Mesenchymal stem cell (in vitro differentiated cells and primary cell): ENCODE results near the gene KLF16.

Experiments used
- DNase-seq: peaks from one replicate; pipeline ENCODE4 v3.0.0-alpha.2; 2013
- H2AFZ ChIP-seq: one replicate; pipeline ENCODE4 v1.6.1; 2013; ENCODE audit warnings: low read depth, mild to moderate bottlenecking, control low read depth, inconsistent platforms, low read length, moderate library complexity
- H2AK5ac ChIP-seq: 2 replicates; pipeline ENCODE4 v1.6.1; 2013; ENCODE audit warnings: low read length, moderate library complexity, mild to moderate bottlenecking, inconsistent platforms; ENCODE audit not compliant: severe bottlenecking
- H2BK120ac ChIP-seq: one replicate; pipeline ENCODE4 v1.6.1; 2013; ENCODE audit warnings: low read depth, mild to moderate bottlenecking, inconsistent platforms, low read length, moderate library complexity
- H2BK12ac ChIP-seq, 2 experiments: one replicate each; pipeline ENCODE4 v1.6.1; 2013; ENCODE audit warnings: inconsistent platforms in 2 of 2, low read length in 2 of 2, mild to moderate bottlenecking in 2 of 2, moderate library complexity in 2 of 2, control low read depth in 1 of 2
- H2BK15ac ChIP-seq: one replicate; pipeline ENCODE4 v1.6.1; 2013; ENCODE audit warnings: mild to moderate bottlenecking, low read depth, inconsistent platforms; ENCODE audit not compliant: poor library complexity, severe bottlenecking
- H2BK5ac ChIP-seq: 2 replicates; pipeline ENCODE4 v1.6.1; 2013; ENCODE audit warnings: low read depth, mild to moderate bottlenecking, low read length, control low read depth, inconsistent platforms; ENCODE audit not compliant: poor library complexity, severe bottlenecking
- H3K14ac ChIP-seq, 2 experiments: one replicate each; pipeline ENCODE4 v1.6.1; 2013; ENCODE audit warnings: inconsistent platforms in 2 of 2, low read length in 2 of 2, control low read depth in 1 of 2, mild to moderate bottlenecking in 1 of 2, moderate library complexity in 1 of 2
- H3K18ac ChIP-seq, 2 experiments: one replicate each; pipeline ENCODE4 v1.6.1; 2013; ENCODE audit warnings: inconsistent platforms in 2 of 2, low read length in 2 of 2, control low read depth in 1 of 2, low read depth in 1 of 2, mild to moderate bottlenecking in 1 of 2
- H3K23ac ChIP-seq, 2 experiments: one replicate each; pipeline ENCODE4 v1.6.1; 2013; ENCODE audit warnings: inconsistent platforms in 2 of 2, low read length in 2 of 2, mild to moderate bottlenecking in 2 of 2, moderate library complexity in 2 of 2, control low read depth in 1 of 2
- H3K27ac ChIP-seq: 2 replicates; pipeline ENCODE4 v1.5.1; 2013; ENCODE audit warnings: mild to moderate bottlenecking, moderate library complexity, low read length, control low read depth, inconsistent platforms; ENCODE audit not compliant: poor library complexity, severe bottlenecking
- H3K27me3 ChIP-seq, 2 experiments: 2 replicates each; pipeline versions ENCODE4 v1.6.1 to v1.7.0; 2013; ENCODE audit warnings: low read length in 2 of 2, mild to moderate bottlenecking in 2 of 2, moderate library complexity in 2 of 2, control low read depth in 1 of 2, inconsistent platforms in 1 of 2; ENCODE audit not compliant: control insufficient read depth in 1 of 2, insufficient read depth in 1 of 2
- H3K36me3 ChIP-seq, 2 experiments: 2 replicates each; pipeline versions ENCODE4 v1.6.1 to v1.7.0; 2013; ENCODE audit warnings: low read length in 2 of 2, control low read depth in 1 of 2, inconsistent platforms in 1 of 2, low read depth in 1 of 2, mild to moderate bottlenecking in 1 of 2; ENCODE audit not compliant: insufficient read depth in 2 of 2, control insufficient read depth in 1 of 2
- H3K4ac ChIP-seq, 2 experiments: one replicate each; pipeline ENCODE4 v1.6.1; 2013; ENCODE audit warnings: inconsistent platforms in 2 of 2, low read length in 2 of 2, mild to moderate bottlenecking in 2 of 2, moderate library complexity in 2 of 2, control low read depth in 1 of 2, low read depth in 1 of 2
- H3K4me1 ChIP-seq: 2 replicates; pipeline ENCODE4 v1.6.1; 2013; ENCODE audit warnings: low read depth, low read length, control low read depth; ENCODE audit not compliant: control insufficient read depth, insufficient read depth
- H3K4me2 ChIP-seq: 2 replicates; pipeline ENCODE4 v1.6.1; 2013; ENCODE audit warnings: low read length, mild to moderate bottlenecking, inconsistent platforms; ENCODE audit not compliant: poor library complexity, severe bottlenecking
- H3K4me3 ChIP-seq, 2 experiments: 2 replicates each; pipeline versions ENCODE4 v1.5.1 to v1.7.0; 2013; ENCODE audit warnings: low read length in 2 of 2, mild to moderate bottlenecking in 2 of 2, control low read depth in 1 of 2, low read depth in 1 of 2; ENCODE audit not compliant: insufficient read depth in 1 of 2
- H3K79me1 ChIP-seq: replicated peaks from 2 replicates; pipeline ENCODE4 v1.6.1; 2013; ENCODE audit warnings: mild to moderate bottlenecking, control low read depth, low read length, inconsistent platforms; ENCODE audit not compliant: poor library complexity, severe bottlenecking
- H3K9ac ChIP-seq: 2 replicates; pipeline ENCODE4 v1.7.0; 2013; ENCODE audit warnings: mild to moderate bottlenecking, low read length, moderate library complexity
- H3K9me3 ChIP-seq: 2 replicates; pipeline ENCODE4 v1.7.0; 2013; ENCODE audit warnings: mild to moderate bottlenecking, low read length; ENCODE audit not compliant: control insufficient read depth
- H4K8ac ChIP-seq: one replicate; pipeline ENCODE4 v1.6.1; 2013; ENCODE audit warnings: inconsistent platforms, mild to moderate bottlenecking, low read length, moderate library complexity
- H4K91ac ChIP-seq: one replicate; pipeline ENCODE4 v1.6.1; 2013; ENCODE audit warnings: mild to moderate bottlenecking, low read length, inconsistent platforms
- WGBS: methylation state at CpG from one replicate; pipeline ENCODE4 v1.1.7; 2013; ENCODE audit warnings: mixed read lengths; 5-methylcytosine and 5-hydroxymethylcytosine counted together

KLF16 gene

DNA sequence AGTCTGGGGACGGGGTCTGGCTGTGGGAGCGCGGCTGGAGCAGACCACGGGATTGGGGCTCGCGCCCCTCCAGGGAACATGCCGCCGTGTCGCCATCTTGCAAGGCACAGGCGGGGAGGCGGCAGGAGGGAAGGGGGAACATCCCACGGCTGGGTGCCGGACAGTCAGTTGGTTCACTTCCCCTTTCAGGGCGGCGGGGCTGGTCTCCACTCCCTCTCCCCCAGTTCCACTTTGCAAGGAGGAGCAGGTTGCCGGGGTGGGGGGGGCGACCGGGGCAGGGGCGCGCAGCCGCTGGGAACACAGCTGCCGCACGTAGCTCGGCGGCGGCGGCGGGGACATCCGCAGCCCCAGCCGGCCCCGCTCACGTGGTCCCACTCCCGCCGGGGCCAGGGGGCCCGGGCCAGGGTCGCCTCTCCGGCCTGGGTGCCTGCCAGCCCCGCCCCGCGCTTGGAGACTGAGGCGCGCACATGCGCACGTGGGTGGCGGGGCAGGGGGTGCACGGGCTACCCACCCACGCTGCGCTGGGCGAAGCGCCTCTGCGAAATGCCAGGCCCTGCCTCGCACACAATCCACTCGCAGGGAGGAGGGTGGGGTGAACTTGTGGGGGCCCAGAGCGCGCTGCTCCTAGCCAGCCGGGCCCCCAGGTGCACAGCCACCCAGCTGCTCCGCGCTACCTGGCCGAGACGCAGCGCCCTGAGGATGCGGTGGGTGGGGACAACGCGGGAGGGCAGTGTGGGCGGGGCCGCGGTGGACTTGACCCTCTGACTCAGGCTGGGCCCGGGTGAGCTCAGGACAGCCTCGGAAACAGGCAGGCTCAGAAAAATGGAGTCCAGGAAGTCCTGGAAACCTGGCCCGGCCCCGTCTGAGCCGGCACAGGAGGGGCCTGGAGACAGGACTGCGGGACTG is 6.4 kb downstream of the KLF16 start:
- 8% methylated on average over 52 of the region's 73 CpGs for WGBS
- Histone ChIP-seq H3K9me3 (no peaks in the 10 kb centered on the region), H3K27me3 (no peaks in the 10 kb centered on the region), H3K14ac (peak overlapping the region in 1 of 2 experiments; percentile 96), H3K4me3 (peak overlapping the region; percentile 50 to 69), H4K91ac (peak overlapping the region; percentile 99), H3K4me1 (peaks cover 85% of the 10 kb centered on the region), H3K27ac (peak overlapping the region; percentile 48), H3K23ac (peak overlapping the region; percentile 22 to 81), H3K18ac (peak overlapping the region; percentile 93 to 98), H2AFZ (no peak overlapping the region), H2BK15ac (peak overlapping the region; percentile 87), H2BK5ac (no peak overlapping the region), H3K79me1 (peaks cover 10% of the 10 kb centered on the region), H2BK12ac (peak overlapping the region; percentile 88 to 92), H2BK120ac (peak overlapping the region; percentile 98), H3K36me3 (peaks cover 0 to 22% of the 10 kb centered on the region in 2 experiments), H3K9ac (peak overlapping the region; percentile 78), H2AK5ac (peak overlapping the region; percentile 29), H4K8ac (peak overlapping the region; percentile 99), H3K4me2 (peak overlapping the region; percentile 88), H3K4ac (peak overlapping the region; percentile 84 to 98)
- DNase-seq = peak; percentile 85

DNA sequence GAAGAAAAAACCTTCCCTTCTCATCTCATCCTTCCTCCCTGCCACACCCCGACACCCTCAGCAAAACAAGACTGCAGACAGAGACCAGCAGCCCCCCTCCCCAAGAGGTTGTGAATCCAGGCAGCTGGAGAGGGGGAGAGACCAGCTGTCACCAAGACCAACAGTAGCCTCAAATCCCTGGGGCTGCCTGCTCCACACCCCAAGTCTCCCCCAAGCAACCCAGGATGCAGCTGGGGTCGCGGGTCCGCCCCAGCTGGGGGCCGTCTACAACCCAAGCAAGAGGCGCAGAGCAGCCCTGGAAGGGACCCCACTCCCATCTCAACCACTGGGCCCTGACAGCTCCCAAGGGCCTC is 7.1 kb downstream of the KLF16 start:
- 75% methylated on average over 6 of the region's 6 CpGs for WGBS
- Histone ChIP-seq H3K27ac (no peak overlapping the region), H2AFZ (no peak overlapping the region), H3K4me3 (peak overlapping the region in 1 of 2 experiments; percentile 69), H3K79me1 (peaks cover 16% of the 10 kb centered on the region), H2AK5ac (peak overlapping the region; percentile 37), H2BK12ac (peak overlapping the region; percentile 88 to 92), H3K14ac (peak overlapping the region in 1 of 2 experiments; percentile 73), H2BK120ac (peak overlapping the region; percentile 98), H3K9ac (peak overlapping the region; percentile 78), H3K4me2 (peak overlapping the region; percentile 40), H3K36me3 (peaks cover 0 to 28% of the 10 kb centered on the region in 2 experiments), H3K9me3 (no peaks in the 10 kb centered on the region), H3K27me3 (no peaks in the 10 kb centered on the region), H3K4ac (peak overlapping the region; percentile 72 to 98), H3K4me1 (peaks cover 81% of the 10 kb centered on the region), H3K23ac (peak overlapping the region in 1 of 2 experiments; percentile 81), H3K18ac (peak overlapping the region; percentile 67 to 98), H4K91ac (peak overlapping the region; percentile 99), H4K8ac (peak overlapping the region; percentile 99), H2BK5ac (no peak overlapping the region), H2BK15ac (peak overlapping the region; percentile 90)
- no peak for DNase-seq

DNA sequence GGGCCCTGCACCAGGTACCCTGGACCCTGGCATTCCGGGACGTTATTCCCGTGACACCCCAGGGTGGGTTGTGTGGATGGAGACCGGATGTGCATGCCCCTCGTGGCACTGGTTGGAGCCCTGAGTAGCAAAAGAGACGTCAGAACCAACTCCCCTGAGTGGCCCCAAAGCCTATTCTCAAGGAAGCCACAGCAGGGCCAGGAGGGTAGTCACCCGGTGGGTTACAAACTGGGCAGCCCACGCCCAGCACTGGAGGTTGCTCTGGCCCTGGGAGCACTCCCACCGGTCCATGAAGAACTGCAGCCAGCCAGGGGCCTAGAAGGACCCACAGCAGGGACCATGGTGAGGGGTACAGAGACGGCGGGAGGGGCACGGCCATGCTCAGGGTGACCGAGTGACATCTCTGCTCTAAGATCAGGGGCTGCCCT is 7.5 kb downstream of the KLF16 start:
- Histone ChIP-seq H3K79me1 (peaks cover 19% of the 10 kb centered on the region), H3K23ac (peak overlapping the region in 1 of 2 experiments; percentile 25), H3K14ac (peak overlapping the region in 1 of 2 experiments; percentile 5), H2BK15ac (peak overlapping the region; percentile 90), H3K4me1 (peaks cover 76% of the 10 kb centered on the region), H2AK5ac (peak overlapping the region; percentile 33), H4K8ac (peak overlapping the region; percentile 99), H2BK120ac (peak overlapping the region; percentile 98), H2BK12ac (peak overlapping the region; percentile 88 to 92), H4K91ac (peak overlapping the region; percentile 99), H2AFZ (no peak overlapping the region), H2BK5ac (no peak overlapping the region), H3K4me2 (peak overlapping the region; percentile 39), H3K27me3 (no peaks in the 10 kb centered on the region), H3K4me3 (peak overlapping the region in 1 of 2 experiments; percentile 69), H3K4ac (peak overlapping the region; percentile 83 to 98), H3K27ac (peak overlapping the region; percentile 72), H3K9me3 (no peaks in the 10 kb centered on the region), H3K18ac (peak overlapping the region; percentile 96 to 98), H3K9ac (peak overlapping the region; percentile 78), H3K36me3 (peaks cover 2 to 33% of the 10 kb centered on the region in 2 experiments)
- 57% methylated on average over 13 of the region's 13 CpGs for WGBS
- DNase-seq = no peak
